CD14-positive monocyte (primary cell): ENCODE data around the gene SLC51A. TPM values are rescaled to one million over a fixed set of nuclear protein-coding genes. Genes with fewer than 3 reads are reported as not detected.
"Not testable (repeated sequence)": the region's sequence is repeated elsewhere in the genome, so short reads cannot be mapped to it uniquely, and the experiment has no call there.

Source experiments
- DNase-seq, 3 donors: peaks; one replicate each; pipeline ENCODE4 v3.0.0-alpha.2; 2011 to 2022
- H2AFZ ChIP-seq: 2 replicates; pipeline ENCODE4 v1.6.0; 2012; ENCODE audit warnings: mild to moderate bottlenecking, low read depth, low read length, inconsistent platforms; ENCODE audit not compliant: insufficient read depth, poor library complexity, severe bottlenecking
- H3K27ac ChIP-seq, 2 donors: 1 replicate in 1 of 2; 2 replicates in 1 of 2; pipeline ENCODE4 v1.5.1; 2012 to 2013; ENCODE audit warnings: low read length in 2 of 2, control low read depth in 1 of 2, inconsistent platforms in 1 of 2, low read depth in 1 of 2, mild to moderate bottlenecking in 1 of 2
- H3K27me3 ChIP-seq, 2 donors: one replicate each; pipeline versions ENCODE4 v1.6.0 to v1.6.1; 2011 to 2013; ENCODE audit warnings: low read length in 2 of 2; ENCODE audit not compliant: control insufficient read depth in 2 of 2, insufficient read depth in 2 of 2
- H3K36me3 ChIP-seq, 2 donors: replicated peaks in 1 of 2; 1 replicate in 1 of 2; 2 replicates in 1 of 2; pipeline versions ENCODE4 v1.5.1 to v1.6.1; 2012 to 2013; ENCODE audit warnings: low read length in 2 of 2, control low read depth in 1 of 2, inconsistent platforms in 1 of 2, mild to moderate bottlenecking in 1 of 2; ENCODE audit not compliant: insufficient read depth in 2 of 2, control insufficient read depth in 1 of 2
- H3K4me1 ChIP-seq, 2 donors: 1 replicate in 1 of 2; 2 replicates in 1 of 2; pipeline versions ENCODE4 v1.5.1 to v1.6.1; 2012 to 2013; ENCODE audit warnings: low read length in 2 of 2, control low read depth in 1 of 2, inconsistent platforms in 1 of 2, mild to moderate bottlenecking in 1 of 2, moderate library complexity in 1 of 2; ENCODE audit not compliant: insufficient read depth in 2 of 2, control insufficient read depth in 1 of 2
- H3K4me2 ChIP-seq: replicated peaks from 2 replicates; pipeline ENCODE3; 2012; ENCODE audit warnings: low read length, moderate library complexity, mild to moderate bottlenecking; ENCODE audit not compliant: poor library complexity, severe bottlenecking; ENCODE audit errors: extremely low read depth
- H3K4me3 ChIP-seq, 3 experiments: fragments of 200-600 bp in 1 of 3; sonication (generic) in 1 of 3; replicated peaks in 1 of 3; 1 replicate in 2 of 3; 2 replicates in 1 of 3; pipeline ENCODE4 v1.5.1; 2011 to 2013; ENCODE audit warnings: low read length in 3 of 3, mild to moderate bottlenecking in 3 of 3, control low read depth in 2 of 3, low read depth in 2 of 3, inconsistent platforms in 1 of 3, moderate library complexity in 1 of 3
- H3K79me2 ChIP-seq: 2 replicates; pipeline ENCODE4 v1.6.0; 2012; ENCODE audit warnings: mild to moderate bottlenecking, control low read depth, inconsistent platforms, low read length, moderate library complexity; ENCODE audit not compliant: insufficient read depth
- H3K9ac ChIP-seq: 2 replicates; pipeline ENCODE4 v1.6.0; 2017; ENCODE audit warnings: low read length, mild to moderate bottlenecking; ENCODE audit not compliant: insufficient read depth, poor library complexity, severe bottlenecking
- H3K9me3 ChIP-seq, 2 donors: replicated peaks in 1 of 2; 1 replicate in 1 of 2; 2 replicates in 1 of 2; pipeline versions ENCODE4 v1.5.1 to v1.6.1; 2012 to 2013; ENCODE audit warnings: low read length in 2 of 2, control low read depth in 1 of 2; ENCODE audit not compliant: control insufficient read depth in 1 of 2, insufficient read depth in 1 of 2
- H4K20me1 ChIP-seq: 2 replicates; pipeline ENCODE4 v1.6.0; 2012; ENCODE audit warnings: mild to moderate bottlenecking, low read length, control low read depth, moderate library complexity; ENCODE audit not compliant: insufficient read depth
- H3K27ac Mint-ChIP-seq, 7 donors: one replicate each; pipeline ENCODE4 v1.8.0; 2020; ENCODE audit warnings: mild to moderate bottlenecking in 7 of 7, mixed read lengths in 7 of 7, moderate library complexity in 6 of 7, inconsistent platforms in 2 of 7
- H3K27me3 Mint-ChIP-seq, 3 donors: one replicate each; pipeline ENCODE4 v1.8.0; 2021 to 2022; ENCODE audit warnings: low read depth in 3 of 3, mild to moderate bottlenecking in 3 of 3, mixed read lengths in 3 of 3, moderate library complexity in 3 of 3, inconsistent platforms in 1 of 3
- H3K36me3 Mint-ChIP-seq, 2 donors: one replicate each; pipeline ENCODE4 v1.8.0; 2020; ENCODE audit warnings: mixed read lengths in 2 of 2, inconsistent platforms in 1 of 2, mild to moderate bottlenecking in 1 of 2
- H3K4me1 Mint-ChIP-seq: one replicate; pipeline ENCODE4 v1.8.0; 2020; ENCODE audit warnings: mild to moderate bottlenecking, mixed read lengths
- H3K4me3 Mint-ChIP-seq, 2 donors: one replicate each; pipeline ENCODE4 v1.8.0; 2020; ENCODE audit warnings: mild to moderate bottlenecking in 2 of 2, mixed read lengths in 2 of 2, moderate library complexity in 1 of 2
- H3K9me3 Mint-ChIP-seq, 7 donors: one replicate each; pipeline ENCODE4 v1.8.0; 2020 to 2022; ENCODE audit warnings: mixed read lengths in 7 of 7, mild to moderate bottlenecking in 6 of 7, moderate library complexity in 6 of 7, inconsistent platforms in 2 of 7
- CTCF ChIP-seq: fragments of 200-600 bp; IDR thresholded peaks from one replicate; pipeline ENCODE4 v1.8.0; 2022; ENCODE audit warnings: antibody characterized with exemption, mild to moderate bottlenecking
- WGBS: methylation state at CpG from one replicate; pipeline ENCODE4 v1.1.5; 2013; ENCODE audit warnings: missing lambda C conversion rate; ENCODE audit not compliant: insufficient coverage; 5-methylcytosine and 5-hydroxymethylcytosine counted together
- intact Hi-C, 2 donors: fragments of 100-400 bp; cut with micrococcal nuclease; formaldehyde crosslinking; loops; one replicate each; pipeline versions ENCODE4 v1.15.0 to v1.15.1; 2023
- polyA plus RNA-seq, 3 donors: library from polyadenylated mRNA; depleted of rRNA in 1 of 3; unstranded in 2 of 3; stranded (reverse) in 1 of 3; fragments of 300-500 nt in 2 of 3; fragments of >200 nt in 1 of 3; fragmentation: Illumina TruSeq in 2 of 3; gene quantifications; 1 replicate in 2 of 3; 2 replicates in 1 of 3; pipeline ENCODE4 v1.2.3, GENCODE V29; 2012 to 2021

Gene SLC51A
- polyA plus RNA-seq, 3 donors = 0.27 to 1.1 (median 0.37) TPM

GRCh38 chr3:196208942-196209695, 7.2 kb upstream of the SLC51A start:
- no peak overlapping the region for H3K27ac Mint-ChIP-seq
- Histone ChIP-seq H4K20me1 (no peaks in the 10 kb centered on the region), H3K36me3 (no peaks in the 10 kb centered on the region), H3K27me3 (no peaks in the 10 kb centered on the region), H3K9ac (no peak overlapping the region), H3K27ac (no peak overlapping the region), H3K4me2 (no peak overlapping the region), H3K4me1 (peaks cover 14 to 25% of the 10 kb centered on the region in 2 donors), H3K4me3 (no peak overlapping the region), H3K9me3 (no peaks in the 10 kb centered on the region), H2AFZ (no peak overlapping the region), H3K79me2 (no peaks in the 10 kb centered on the region)
- intact Hi-C loops = loop anchor here in 1 of 2 donors (10.0 kb wide), 1 partner anchor 304 kb away; the partner anchor contains the start of gene TNK2
- TF ChIP-seq CTCF = no peak
- H3K27me3 Mint-ChIP-seq = peaks cover 4 to 12% (median 12%) of the 10 kb centered on the region in 3 donors
- no peaks in the 10 kb centered on the region for H3K36me3 Mint-ChIP-seq
- peak overlapping the region in 1 of 2 donors; percentile 20 for H3K4me3 Mint-ChIP-seq
- no peak for DNase-seq
- H3K9me3 Mint-ChIP-seq = peaks cover 0 to 5% (median 0%) of the 10 kb centered on the region in 7 donors
- WGBS = 91% methylated on average over 19 of the region's 24 CpGs
- H3K4me1 Mint-ChIP-seq = peaks cover 36% of the 10 kb centered on the region

DNA sequence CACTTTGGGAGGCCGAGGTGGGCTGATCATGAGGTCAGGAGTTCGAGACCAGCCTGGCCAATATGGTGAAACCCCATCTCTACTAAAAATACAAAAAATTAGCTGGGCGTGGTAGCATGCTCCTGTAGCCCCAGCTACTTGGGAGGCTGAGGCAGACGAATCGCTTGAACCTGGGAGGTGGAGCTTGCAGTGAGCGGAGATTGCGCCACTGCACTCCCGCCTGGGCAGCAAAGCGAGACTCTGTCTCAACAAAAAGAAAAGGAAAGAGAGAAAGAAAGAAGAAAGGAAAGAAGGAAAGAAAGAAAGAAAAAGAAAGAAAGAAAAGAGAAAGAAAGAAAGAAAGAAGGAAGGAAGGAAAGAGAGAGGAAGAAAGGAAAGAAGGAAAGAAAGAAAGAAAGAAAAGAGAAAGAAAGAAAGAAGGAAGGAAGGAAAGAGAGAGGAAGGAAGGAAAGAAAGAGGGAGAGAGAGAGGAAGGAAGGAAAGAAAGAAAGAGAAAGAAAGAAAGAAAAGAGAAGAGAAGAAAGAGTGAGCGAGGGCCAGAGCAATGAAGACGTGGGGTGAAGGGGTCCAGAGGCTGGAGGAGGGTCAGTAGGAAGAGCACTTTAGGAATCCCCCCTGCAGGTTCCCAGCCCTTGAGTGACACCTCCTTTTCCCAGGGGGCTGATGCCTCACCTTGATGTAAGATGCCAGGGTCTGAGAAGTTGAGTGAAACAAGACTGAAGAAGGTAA, 6.2 kb upstream of the SLC51A start:
- H3K4me3 ChIP-seq, H3K79me2 ChIP-seq, H3K4me2 ChIP-seq, H3K9ac ChIP-seq, H3K27me3 ChIP-seq, H2AFZ ChIP-seq, H3K36me3 ChIP-seq, H4K20me1 ChIP-seq, H3K9me3 Mint-ChIP-seq, DNase-seq, H3K27ac Mint-ChIP-seq, H3K9me3 ChIP-seq, H3K36me3 Mint-ChIP-seq, H3K27ac ChIP-seq: not testable (repeated sequence)
- intact Hi-C loops = loop anchor here in 1 of 2 donors (10.0 kb wide), 1 partner anchor 305 kb away; the partner anchor contains the start of gene TNK2
- WGBS = 100% methylated on average over 2 of the region's 11 CpGs
- peaks cover 4 to 12% (median 12%) of the 10 kb centered on the region in 3 donors for H3K27me3 Mint-ChIP-seq
- peak overlapping the region in 1 of 2 donors; percentile 26 for H3K4me3 Mint-ChIP-seq
- peaks cover 35% of the 10 kb centered on the region for H3K4me1 Mint-ChIP-seq
- H3K4me1 ChIP-seq = peaks cover 15 to 24% of the 10 kb centered on the region in 2 donors
